Bronchial epithelial cell (primary cell): ENCODE measurements around the gene OR2M2. TPM values are rescaled to one million over a fixed set of nuclear protein-coding genes. Genes with fewer than 3 reads are reported as not detected.

Experiments used
- DNase-seq: peaks from one replicate; pipeline ENCODE4 v3.0.0-alpha.2; 2010; ENCODE audit warnings: low read depth
- FAIRE-seq: peaks from 2 replicates; lab custom pipeline; 2011; peaks lifted over from hg19 to GRCh38; lab: Jason Lieb, UNC
- H3K27me3 ChIP-seq: 2 replicates; pipeline ENCODE4 v1.5.1; 2011; ENCODE audit warnings: low read length; ENCODE audit not compliant: control insufficient read depth, insufficient read depth
- H3K36me3 ChIP-seq: 2 replicates; pipeline ENCODE4 v1.5.1; 2011; ENCODE audit warnings: low read length; ENCODE audit not compliant: control insufficient read depth, insufficient read depth
- H3K4me3 ChIP-seq: 2 replicates; pipeline ENCODE4 v1.5.1; 2011; ENCODE audit warnings: mild to moderate bottlenecking, low read depth, low read length, control low read depth
- CTCF ChIP-seq: IDR thresholded peaks from 2 replicates; pipeline ENCODE4 v1.5.1; 2011; ENCODE audit warnings: mild to moderate bottlenecking, moderate library complexity, low read length, control low read depth, inconsistent platforms; ENCODE audit not compliant: insufficient read depth, severe bottlenecking
- total RNA-seq: library from RNA; depleted of rRNA; stranded (reverse); fragments of >200 nt; gene quantifications from 2 replicates; pipeline ENCODE4 v1.2.1, GENCODE V29; 2014

OR2M2 gene
- total RNA-seq, 1 donor from 2014 or later: not detected

GRCh38 chr1:248144513-248145198 is 30.0 kb upstream of the OR2M2 start, which contains the start of gene OR2M5:
Gene OR2M5 (plus strand): TSS chr1:248145148. CDS start chr1:248145148, 0 bp downstream.
- TF ChIP-seq CTCF: no peak
- Histone ChIP-seq H3K4me3 (no peak within 1 kb of the TSS), H3K27me3 (no peaks in the 10 kb centered on the region), H3K36me3 (no peaks in the 10 kb centered on the region)
- DNase-seq (no peak), FAIRE-seq (no peak)

GRCh38 chr1:248152056-248152827 is 22.4 kb upstream of the OR2M2 start:
- Histone ChIP-seq H3K36me3 (no peaks in the 10 kb centered on the region), H3K27me3 (no peaks in the 10 kb centered on the region), H3K4me3 (no peak overlapping the region)
- TF ChIP-seq CTCF: no peak
- DNase-seq (no peak), FAIRE-seq (no peak)

- TF ChIP-seq CTCF: no peak
- FAIRE-seq (no peak), DNase-seq (no peak)
- Histone ChIP-seq H3K27me3 (no peaks in the 10 kb centered on the region), H3K36me3 (no peaks in the 10 kb centered on the region), H3K4me3 (no peak overlapping the region)
These were observed 18.7 kb upstream of the OR2M2 start for GRCh38 chr1:248155927-248156326.

- no peaks in the 10 kb centered on the region for H3K27me3 ChIP-seq
- no peak for FAIRE-seq
- no peak overlapping the region for H3K4me3 ChIP-seq
- no peaks in the 10 kb centered on the region for H3K36me3 ChIP-seq
- TF ChIP-seq CTCF: no peak
- DNase-seq: no peak
These were observed 15.9 kb upstream of the OR2M2 start for GRCh38 chr1:248158758-248159157.

GRCh38 chr1:248164031-248164430 is 10.6 kb upstream of the OR2M2 start:
- no peak for TF ChIP-seq CTCF
- no peak overlapping the region for H3K4me3 ChIP-seq
- FAIRE-seq: no peak
- no peaks in the 10 kb centered on the region for H3K27me3 ChIP-seq
- no peak for DNase-seq
- H3K36me3 ChIP-seq: no peaks in the 10 kb centered on the region
